Stomach (tissue), 9 donors: ENCODE results near the gene ARID1B. TPM values are rescaled to one million over a fixed set of nuclear protein-coding genes. Genes with fewer than 3 reads are reported as not detected.

Experiments used
- DNase-seq, 2 donors: peaks; one replicate each; pipeline versions ENCODE4 v3.0.0 to v3.0.0-alpha.2; 2013 to 2019
- H3K27ac ChIP-seq, 5 donors: fragments of 200-600 bp in 4 of 5; sonication (generic) in 4 of 5; one replicate each; pipeline ENCODE4 v1.5.1; 2013 to 2019; ENCODE audit warnings: mild to moderate bottlenecking in 1 of 5, moderate library complexity in 1 of 5
- H3K27me3 ChIP-seq, 3 donors: fragments of 200-600 bp; sonication (generic); one replicate each; pipeline ENCODE4 v1.5.1; 2017 to 2019; ENCODE audit warnings: mixed run types in 1 of 3
- H3K36me3 ChIP-seq, 4 donors: fragments of 200-600 bp; sonication (generic); 1 replicate in 3 of 4; 2 replicates in 1 of 4; pipeline ENCODE4 v1.5.1; 2016 to 2019
- H3K4me1 ChIP-seq, 4 donors: fragments of 200-600 bp; sonication (generic); one replicate each; pipeline ENCODE4 v1.5.1; 2016 to 2019
- H3K4me3 ChIP-seq, 4 donors: fragments of 200-600 bp; sonication (generic) in 3 of 4; one replicate each; pipeline ENCODE4 v1.5.1; 2016 to 2019; ENCODE audit warnings: mild to moderate bottlenecking in 1 of 4
- H3K9me3 ChIP-seq, 4 donors: fragments of 200-600 bp; sonication (generic); one replicate each; pipeline ENCODE4 v1.5.1; 2016 to 2019
- CTCF ChIP-seq, 7 experiments: fragments of 450-650 bp in 4 of 7; fragments of 200-600 bp in 3 of 7; sonication (generic) in 3 of 7; IDR thresholded peaks; one replicate each; pipeline ENCODE4 v1.5.1; 2016 to 2019; ENCODE audit warnings: antibody characterized with exemption in 7 of 7, control low read depth in 2 of 7, mild to moderate bottlenecking in 1 of 7
- EP300 ChIP-seq: sonication (generic); formaldehyde crosslinking; IDR thresholded peaks from one replicate; pipeline ENCODE4 v1.6.1; 2017; ENCODE audit warnings: antibody characterized with exemption
- POLR2A ChIP-seq, 4 donors: fragments of 450-650 bp; IDR thresholded peaks; one replicate each; pipeline ENCODE4 v1.6.1; 2016; ENCODE audit warnings: antibody characterized with exemption in 4 of 4, control low read depth in 2 of 4, mild to moderate bottlenecking in 1 of 4, moderate library complexity in 1 of 4
- POLR2AphosphoS5 ChIP-seq, 3 donors: sonication (generic); formaldehyde crosslinking; IDR thresholded peaks; one replicate each; pipeline ENCODE4 v1.6.1; 2016; ENCODE audit warnings: antibody characterized with exemption in 3 of 3
- WGBS, 5 donors: extraction: QIAGEN DNeasy Blood & Tissue Kit in 3 of 5; methylation state at CpG; one replicate each; pipeline versions ENCODE4 v1.1.5 to v1.1.7; 2013 to 2018; 5-methylcytosine and 5-hydroxymethylcytosine counted together
- intact Hi-C: fragments of 100-400 bp; cut with DNase I; formaldehyde crosslinking; loops from one replicate; pipeline ENCODE4 v1.15.1; 2023; ENCODE audit warnings: low total_unique reads
- polyA plus RNA-seq, 3 donors: library from polyadenylated mRNA; stranded (reverse); fragments of 200-250 nt; gene quantifications; one replicate each; pipeline ENCODE4 v1.2.3, GENCODE V29; 2013
- total RNA-seq, 5 donors: library from RNA; depleted of rRNA; stranded (reverse); fragments of >200 nt; gene quantifications; one replicate each; pipeline versions ENCODE4 v1.1.0 to v1.2.3, GENCODE V29; 2014 to 2016
- donor health status: healthy with polysubstance abuse.
- donor health status: Bipolar disorder and iron deficiency.
- donor health status: healthy.

Gene ARID1B
- total and polyA plus RNA-seq, 8 donors: 8.8 to 183 (median 48.3) TPM

- Histone ChIP-seq H3K27ac (peak overlapping the region in 1 of 5 donors; percentile 4), H3K36me3 (no peaks in the 10 kb centered on the region), H3K4me3 (no peak overlapping the region), H3K27me3 (no peaks in the 10 kb centered on the region), H3K9me3 (no peaks in the 10 kb centered on the region), H3K4me1 (peaks cover 20 to 89% (median 56%) of the 10 kb centered on the region in 4 donors)
- intact Hi-C loops: no loop called here
- DNase-seq: peak in 1 of 2 donors; percentile 57
- TF ChIP-seq POLR2AphosphoS5 (IDR thresholded peaks at IDR 0.05): no peak
- no peak for TF ChIP-seq CTCF (IDR thresholded peaks at IDR 0.05)
- no peak for TF ChIP-seq POLR2A (IDR thresholded peaks at IDR 0.05)
- no peak for TF ChIP-seq EP300
- 12 to 20% (median 19%) methylated on average over 2 of the region's 2 CpGs for WGBS, 5 donors
Observed at GRCh38 chr6:156808287-156808686, 31.1 kb downstream of the ARID1B start.

GRCh38 chr6:156809034-156809433 is 31.9 kb downstream of the ARID1B start:
- H3K27ac ChIP-seq: peak overlapping the region in 1 of 5 donors; percentile 4
- H3K4me1 ChIP-seq: peaks cover 25 to 93% (median 62%) of the 10 kb centered on the region in 4 donors
- peak in 1 of 2 donors; percentile 62 for DNase-seq

GRCh38 chr6:156809446-156810178 is 32.4 kb downstream of the ARID1B start:
- intact Hi-C loops: no loop called here
- 93 to 96% (median 96%) methylated on average over 2 of the region's 2 CpGs for WGBS, 5 donors
- TF ChIP-seq EP300 (no peak), POLR2A (IDR thresholded peaks at IDR 0.05) (no peak), CTCF (IDR thresholded peaks at IDR 0.05) (no peak)
- peak overlapping the region in 1 of 5 donors; percentile 4 for H3K27ac ChIP-seq
- no peaks in the 10 kb centered on the region for H3K9me3 ChIP-seq
- H3K27me3 ChIP-seq: no peaks in the 10 kb centered on the region
- no peak overlapping the region for H3K4me3 ChIP-seq
- H3K36me3 ChIP-seq: no peaks in the 10 kb centered on the region
- H3K4me1 ChIP-seq: peaks cover 29 to 92% (median 63%) of the 10 kb centered on the region in 4 donors
- no peak for DNase-seq

More at GRCh38 chr6:156809034-156809433, 31.9 kb downstream of the ARID1B start:
- Histone ChIP-seq H3K27me3 (no peaks in the 10 kb centered on the region), H3K36me3 (no peaks in the 10 kb centered on the region), H3K4me3 (no peak overlapping the region), H3K9me3 (no peaks in the 10 kb centered on the region)
- 40 to 54% (median 44%) methylated on average over 4 of the region's 4 CpGs for whole genome bisulfite sequencing, 5 donors
- intact Hi-C loops: no loop called here
- TF ChIP-seq POLR2AphosphoS5 (IDR thresholded peaks at IDR 0.05): peak in 1 of 3 donors; percentile 34
- no peak for TF ChIP-seq POLR2A (IDR thresholded peaks at IDR 0.05)

GRCh38 chr6:156814036-156814581 is 36.9 kb downstream of the ARID1B start:
- TF ChIP-seq POLR2A (IDR thresholded peaks at IDR 0.05): no peak
- TF ChIP-seq CTCF (IDR thresholded peaks at IDR 0.05): no peak
- no peak for TF ChIP-seq POLR2AphosphoS5 (IDR thresholded peaks at IDR 0.05)
- WGBS, 5 donors: 78 to 85% (median 78%) methylated on average over 8 of the region's 8 CpGs
- H3K9me3 ChIP-seq: no peaks in the 10 kb centered on the region
- H3K27ac ChIP-seq: no peak overlapping the region
- H3K4me3 ChIP-seq: no peak overlapping the region
- no peaks in the 10 kb centered on the region for H3K27me3 ChIP-seq
- no peaks in the 10 kb centered on the region for H3K36me3 ChIP-seq
- no peak for DNase-seq
- intact Hi-C loops: no loop called here
- H3K4me1 ChIP-seq: peaks cover 31 to 96% (median 67%) of the 10 kb centered on the region in 4 donors
